GM23338 (cell line): ENCODE measurements around the gene COBL.

Experiments used
- CTCF ChIP-seq, 2 experiments: fragments of 200-600 bp in 1 of 2; sonication (generic) in 1 of 2; conservative IDR thresholded peaks; 2 replicates each; pipeline versions ENCODE4 v1.5.1 to v1.6.1; 2016 to 2017; ENCODE audit warnings: antibody characterized with exemption in 2 of 2, low read depth in 2 of 2, mild to moderate bottlenecking in 2 of 2, moderate library complexity in 1 of 2
- EZH2 ChIP-seq: fragments of 200-600 bp; sonication (generic); IDR thresholded peaks from one replicate; pipeline ENCODE4 v1.8.0; 2017; ENCODE audit warnings: antibody characterized with exemption, mild to moderate bottlenecking, low read depth; ENCODE audit not compliant: unreplicated experiment
- EZH2phosphoT487 ChIP-seq: fragments of 200-600 bp; sonication (generic); IDR thresholded peaks from one replicate; pipeline ENCODE4 v1.8.1; 2018; ENCODE audit warnings: antibody characterized with exemption; ENCODE audit not compliant: unreplicated experiment
- POLR2AphosphoS5 ChIP-seq: IDR thresholded peaks from 2 replicates; pipeline ENCODE4 v1.6.1; 2016; ENCODE audit warnings: antibody characterized with exemption, low read depth
- REST ChIP-seq: IDR thresholded peaks from one replicate; pipeline ENCODE4 v1.6.1; 2018; ENCODE audit warnings: antibody characterized with exemption; ENCODE audit not compliant: unreplicated experiment
- TF ChIP-seq, protein P1 (sequence below): IDR thresholded peaks from 2 replicates; pipeline ENCODE4 v1.6.1; 2016; ENCODE audit warnings: antibody characterized with exemption

DNA sequence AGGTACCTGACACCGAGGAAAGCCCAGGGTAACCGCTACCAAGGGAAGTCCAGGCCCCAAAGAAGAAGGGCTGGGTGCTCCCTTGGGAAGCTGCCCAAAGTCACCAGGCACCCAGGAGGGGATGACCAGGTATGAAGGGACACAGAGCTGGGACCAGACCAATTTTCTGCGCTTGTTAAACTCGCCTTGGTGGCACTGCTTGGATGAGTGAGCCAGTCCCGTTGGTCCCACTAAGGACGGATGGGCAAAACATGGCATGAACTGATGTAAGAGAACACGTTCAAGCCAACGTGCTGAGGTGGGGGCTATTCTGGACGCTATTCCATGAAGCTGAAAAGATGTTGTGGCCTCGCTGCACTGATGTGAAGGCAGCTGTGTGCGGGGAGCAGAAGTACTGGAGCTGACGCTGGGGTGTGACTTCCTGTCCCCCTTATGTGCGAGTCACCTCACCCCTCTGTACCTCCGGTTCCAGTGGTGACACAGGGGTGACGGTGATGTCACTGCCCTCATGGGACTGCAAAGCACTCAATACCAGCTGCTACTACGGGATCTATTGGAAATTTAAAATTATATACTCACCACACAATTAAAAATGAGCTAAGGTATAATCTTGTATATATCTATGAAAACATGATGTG lies 73.6 kb downstream of the COBL start:
- TF ChIP-seq CTCF (conservative IDR thresholded peaks at IDR 0.05; ENCODE audit: low read depth in 2 of 2) = no peak
- no peak for TF ChIP-seq POLR2AphosphoS5
- no peak for TF ChIP-seq EZH2phosphoT487
- no peak for TF ChIP-seq REST
- no peak for TF ChIP-seq EZH2
- TF ChIP-seq, protein P1, sequence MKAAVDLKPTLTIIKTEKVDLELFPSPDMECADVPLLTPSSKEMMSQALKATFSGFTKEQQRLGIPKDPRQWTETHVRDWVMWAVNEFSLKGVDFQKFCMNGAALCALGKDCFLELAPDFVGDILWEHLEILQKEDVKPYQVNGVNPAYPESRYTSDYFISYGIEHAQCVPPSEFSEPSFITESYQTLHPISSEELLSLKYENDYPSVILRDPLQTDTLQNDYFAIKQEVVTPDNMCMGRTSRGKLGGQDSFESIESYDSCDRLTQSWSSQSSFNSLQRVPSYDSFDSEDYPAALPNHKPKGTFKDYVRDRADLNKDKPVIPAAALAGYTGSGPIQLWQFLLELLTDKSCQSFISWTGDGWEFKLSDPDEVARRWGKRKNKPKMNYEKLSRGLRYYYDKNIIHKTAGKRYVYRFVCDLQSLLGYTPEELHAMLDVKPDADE = no peak
